ENCODE measurements around the gene ZSWIM5. TPM values are rescaled to one million over a fixed set of nuclear protein-coding genes. Genes with fewer than 3 reads are reported as not detected.

The ZSWIM5 gene
- total RNA-seq, 1 experiment from 2014 or later: 7.9 TPM

GRCh38 chr1:45148209-45148825 is 58.1 kb downstream of the ZSWIM5 start:
- Histone ChIP-seq H3K36me3 (ENCODE audit: control insufficient read depth, insufficient read depth, low read length) (no peaks in the 10 kb centered on the region), H3K4me3 (ENCODE audit: low read depth in 2 of 2, low read length in 2 of 2) (no peak overlapping the region), H3K27ac (ENCODE audit: low read length) (no peak overlapping the region), H3K27me3 (ENCODE audit: control insufficient read depth, insufficient read depth, low read length) (no peaks in the 10 kb centered on the region), H3K4me1 (ENCODE audit: control insufficient read depth, insufficient read depth, low read length) (no peaks in the 10 kb centered on the region), H3K9me3 (ENCODE audit: control insufficient read depth, insufficient read depth, low read depth, low read length) (no peaks in the 10 kb centered on the region)
- CTCF ChIA-PET: no interaction called here
- no TSS peak for BruUV-seq (replicated peaks)
- DNase-seq (ENCODE audit: low read depth, low spot score): no peak
- no peak for ATAC-seq
- intact Hi-C loops (cut with micrococcal nuclease; ENCODE audit: unreplicated experiment): no loop called here
- in situ Hi-C loops (cut with HindIII; ENCODE audit: low pct_unique_long_range_greater_than_20kb, low sequenced_read_pairs): no loop called here
- POLR2A ChIA-PET: interaction anchor here (0.6 kb wide), 1 partner anchor 118 kb away, joined by 3 read pairs; no protein-coding TSS in a partner anchor
- no peak for TF ChIP-seq CTCF (IDR thresholded peaks at IDR 0.05)
- no peak for TF ChIP-seq REST (IDR thresholded peaks at IDR 0.05; ENCODE audit: insufficient read depth in 1 of 2, low read depth in 2 of 2, low read length in 1 of 2)
- no peak for TF ChIP-seq TCF7L2 (IDR thresholded peaks at IDR 0.05; ENCODE audit: low read depth, low read length)
- TF ChIP-seq SIN3A (IDR thresholded peaks at IDR 0.05; ENCODE audit: borderline replicate concordance, insufficient read depth, low read depth, low read length): no peak
- TF ChIP-seq POLR2AphosphoS5 (IDR thresholded peaks at IDR 0.05; ENCODE audit: low read depth, low read length): no peak

- Histone ChIP-seq H3K4me3 (ENCODE audit: low read depth in 2 of 2, low read length in 2 of 2) (no peak overlapping the region), H3K36me3 (ENCODE audit: control insufficient read depth, insufficient read depth, low read length) (no peaks in the 10 kb centered on the region), H3K4me1 (ENCODE audit: control insufficient read depth, insufficient read depth, low read length) (no peaks in the 10 kb centered on the region), H3K9me3 (ENCODE audit: control insufficient read depth, insufficient read depth, low read depth, low read length) (no peaks in the 10 kb centered on the region), H3K27ac (ENCODE audit: low read length) (no peak overlapping the region), H3K27me3 (ENCODE audit: control insufficient read depth, insufficient read depth, low read length) (no peaks in the 10 kb centered on the region)
- no TSS peak for BruUV-seq (replicated peaks)
- intact Hi-C loops (cut with micrococcal nuclease; ENCODE audit: unreplicated experiment) (no loop called here), in situ Hi-C loops (cut with HindIII; ENCODE audit: low pct_unique_long_range_greater_than_20kb, low sequenced_read_pairs) (no loop called here)
- ChIA-PET CTCF (no interaction called here), POLR2A (interaction anchor here (0.7 kb wide), 1 partner anchor 54 kb away, joined by 3 read pairs; no protein-coding TSS in a partner anchor)
- no peak for DNase-seq (ENCODE audit: low read depth, low spot score)
- ATAC-seq: no peak
- TF ChIP-seq CTCF (IDR thresholded peaks at IDR 0.05) (no peak), SIN3A (IDR thresholded peaks at IDR 0.05; ENCODE audit: borderline replicate concordance, insufficient read depth, low read depth, low read length) (no peak), REST (IDR thresholded peaks at IDR 0.05; ENCODE audit: insufficient read depth in 1 of 2, low read depth in 2 of 2, low read length in 1 of 2) (no peak), POLR2AphosphoS5 (IDR thresholded peaks at IDR 0.05; ENCODE audit: low read depth, low read length) (no peak), TCF7L2 (IDR thresholded peaks at IDR 0.05; ENCODE audit: low read depth, low read length) (no peak)
Observed at GRCh38 chr1:45146833-45147232, 59.6 kb downstream of the ZSWIM5 start.
